ENCODE data around the gene SLAIN1. TPM values are rescaled to one million over a fixed set of nuclear protein-coding genes. Genes with fewer than 3 reads are reported as not detected.

Gene SLAIN1
- total and polyA plus RNA-seq, 2 of the 4 experiments (the other 2 are of a cell fraction), result 0.29 to 0.36 TPM

DNA sequence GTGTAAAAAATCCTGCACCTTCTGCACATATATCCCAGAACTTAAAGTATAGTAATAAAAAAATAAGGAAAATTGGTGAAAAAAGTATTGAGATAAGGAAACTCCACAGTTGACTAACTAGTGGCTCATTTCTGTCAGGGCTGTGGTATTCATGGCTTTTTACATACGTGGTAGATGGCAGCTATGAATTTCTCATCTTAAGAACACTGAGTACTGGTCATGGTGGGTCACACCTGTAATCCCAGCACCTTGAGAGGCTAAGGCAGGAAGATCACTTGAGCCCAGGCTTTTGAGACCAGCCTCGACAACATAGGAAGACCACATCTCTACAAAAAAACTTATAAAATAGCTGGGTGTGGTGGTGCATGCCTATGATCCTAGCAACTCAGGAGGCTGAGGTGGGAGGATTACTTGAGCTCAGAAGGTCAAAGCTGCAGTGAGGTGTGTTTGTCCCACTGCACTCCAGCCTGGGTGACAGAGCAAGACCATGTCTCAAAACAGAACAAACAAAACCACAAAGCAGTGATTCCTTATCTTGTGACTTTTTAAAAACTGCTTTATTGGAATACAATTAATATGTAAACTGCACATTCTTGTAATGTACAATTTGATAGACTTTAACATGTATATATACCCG is 16.8 kb downstream of the SLAIN1 start:
- no peaks in the 10 kb centered on the region for H3K9me1 ChIP-seq (ENCODE audit: insufficient read depth, low read length)
- no peak overlapping the region for H2BK5ac ChIP-seq (ENCODE audit: low read depth, low read length, poor library complexity, severe bottlenecking)
- H2AFZ ChIP-seq (replicated peaks; ENCODE audit: low read length, poor library complexity), result no peak overlapping the region
- CTCF ChIA-PET, result no interaction called here
- H3K23ac ChIP-seq (ENCODE audit: low read depth, low read length), result no peak overlapping the region
- H3K4me1 ChIP-seq (ENCODE audit: control insufficient read depth, insufficient read depth, low read length), result no peaks in the 10 kb centered on the region
- H2BK20ac ChIP-seq (ENCODE audit: low read depth, low read length), result no peak overlapping the region
- ATAC-seq (ENCODE audit: low read depth) (no peak), DNase-seq (no peak)
- in situ Hi-C loops (cut with MboI; ENCODE audit: low sequenced_read_pairs), result no loop called here
- no peak overlapping the region for H4K91ac ChIP-seq (ENCODE audit: insufficient read depth, low read depth, low read length)
- no peak overlapping the region for H2BK15ac ChIP-seq (ENCODE audit: low read depth, low read length)
- POLR2A ChIA-PET (ENCODE audit: unreplicated experiment), result no interaction called here
- no peaks in the 10 kb centered on the region for H3K36me3 ChIP-seq (ENCODE audit: control insufficient read depth, insufficient read depth, low read length)
- H3K14ac ChIP-seq (replicated peaks; ENCODE audit: low read depth, low read length), result no peak overlapping the region
- BruUV-seq (replicated peaks), result no TSS peak
- no peaks in the 10 kb centered on the region for H3K9me3 ChIP-seq (ENCODE audit: control insufficient read depth, insufficient read depth, low read length)
- intact Hi-C loops (cut with micrococcal nuclease), result no loop called here
- H4K8ac ChIP-seq (ENCODE audit: low read depth in 2 of 2, low read length in 2 of 2), result no peak overlapping the region
- no peak overlapping the region for H3K56ac ChIP-seq (ENCODE audit: extremely low read depth, insufficient read depth, low read length)
- H3K27ac ChIP-seq (ENCODE audit: insufficient read depth, low read length), result no peak overlapping the region
- H3K4me3 ChIP-seq (ENCODE audit: insufficient read depth, low read depth, low read length), result no peak overlapping the region
- H2AK5ac ChIP-seq (ENCODE audit: low read depth, low read length), result no peak overlapping the region
- H2BK120ac ChIP-seq (ENCODE audit: low read depth, low read length), result no peak overlapping the region
- no CpG with 5 or more reads among the region's 3 CpGs for WGBS, 2 experiments (ENCODE audit: extremely low coverage in 2 of 2, insufficient read length in 1 of 2)
- H3K18ac ChIP-seq (ENCODE audit: low read depth, low read length), result no peak overlapping the region
- H4K20me1 ChIP-seq (ENCODE audit: insufficient read depth, low read length), result no peaks in the 10 kb centered on the region
- H2AK9ac ChIP-seq (replicated peaks; ENCODE audit: low read depth, low read length, poor library complexity), result no peak overlapping the region
- no peak overlapping the region for H4K5ac ChIP-seq (ENCODE audit: low read depth, low read length)
- no peaks in the 10 kb centered on the region for H3K79me1 ChIP-seq (ENCODE audit: low read depth in 1 of 2, low read length in 2 of 2)
- H3K9ac ChIP-seq (ENCODE audit: low read depth, low read length), result no peak overlapping the region
- dilution Hi-C loops (cut with HindIII; ENCODE audit: low sequenced_read_pairs, unreplicated experiment), result no loop called here
- no peak overlapping the region for H3K4me2 ChIP-seq (ENCODE audit: low read depth, low read length)
- H3K4ac ChIP-seq (ENCODE audit: low read depth, low read length), result no peak overlapping the region
- no peaks in the 10 kb centered on the region for H3K27me3 ChIP-seq (ENCODE audit: control insufficient read depth, insufficient read depth, low read length)
- TF ChIP-seq POLR2A (IDR thresholded peaks at IDR 0.05; ENCODE audit: low read depth, low read length) (no peak), CEBPB (IDR thresholded peaks at IDR 0.05; ENCODE audit: low read depth, low read length) (no peak), RCOR1 (IDR thresholded peaks at IDR 0.05; ENCODE audit: insufficient replicate concordance, low read length) (no peak), MAZ (IDR thresholded peaks at IDR 0.05; ENCODE audit: borderline replicate concordance, low read depth, low read length) (no peak), CHD1 (IDR thresholded peaks at IDR 0.05; ENCODE audit: low read depth, low read length) (no peak), BHLHE40 (IDR thresholded peaks at IDR 0.05; ENCODE audit: low read depth, low read length) (no peak), SMC3 (IDR thresholded peaks at IDR 0.05; ENCODE audit: low read depth, low read length) (no peak), NFE2L2 (IDR thresholded peaks at IDR 0.05; ENCODE audit: low read depth, low read length) (no peak), USF2 (IDR thresholded peaks at IDR 0.05; ENCODE audit: low read depth, low read length) (no peak)
- TF ChIP-seq, protein P1, sequence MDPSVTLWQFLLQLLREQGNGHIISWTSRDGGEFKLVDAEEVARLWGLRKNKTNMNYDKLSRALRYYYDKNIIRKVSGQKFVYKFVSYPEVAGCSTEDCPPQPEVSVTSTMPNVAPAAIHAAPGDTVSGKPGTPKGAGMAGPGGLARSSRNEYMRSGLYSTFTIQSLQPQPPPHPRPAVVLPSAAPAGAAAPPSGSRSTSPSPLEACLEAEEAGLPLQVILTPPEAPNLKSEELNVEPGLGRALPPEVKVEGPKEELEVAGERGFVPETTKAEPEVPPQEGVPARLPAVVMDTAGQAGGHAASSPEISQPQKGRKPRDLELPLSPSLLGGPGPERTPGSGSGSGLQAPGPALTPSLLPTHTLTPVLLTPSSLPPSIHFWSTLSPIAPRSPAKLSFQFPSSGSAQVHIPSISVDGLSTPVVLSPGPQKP (IDR thresholded peaks at IDR 0.05; ENCODE audit: borderline replicate concordance, low read depth, low read length), result no peak
